HepG2 (cell line): Measurements from ENCODE around the gene SPATS2. TPM values are rescaled to one million over a fixed set of nuclear protein-coding genes. Genes with fewer than 3 reads are reported as not detected.

Experiments used
- ATAC-seq: fragments of 200-7000 bp; cut with Tn5 transposase; 3 replicates; pipeline ENCODE4 v1.9.1; 2020; ENCODE audit warnings: mild to moderate bottlenecking, moderate library complexity
- BruUV-seq: library from RNA; stranded (reverse); fragments of 400-500 nt; replicated peaks from 2 replicates; lab custom pipeline; 2021; lab: Mats Ljungman, UMichigan
- CTCF ChIA-PET: fragments of 300-600 bp; formaldehyde crosslinking; extraction: SDS; loops from one replicate; lab custom pipeline; 2021; ENCODE audit warnings: low total read pairs, inconsistent platforms, low intra/inter-chr PET ratio; lab: Yijun Ruan, JAX
- POLR2A ChIA-PET: fragments of 350-600 bp; sonication (Branson Sonifier 250); formaldehyde crosslinking; loops from one replicate; lab custom pipeline; 2020; ENCODE audit warnings: antibody characterized with exemption, inconsistent platforms; lab: Yijun Ruan, JAX
- DNase-seq: peaks from one replicate; pipeline ENCODE4 v3.0.0-alpha.2; 2015; ENCODE audit warnings: low spot score
- FAIRE-seq: peaks from 3 replicates; lab custom pipeline; 2011; peaks lifted over from hg19 to GRCh38; lab: Jason Lieb, UNC
- H2AFZ ChIP-seq: one replicate; pipeline ENCODE4 v1.6.1; 2011; ENCODE audit warnings: low read length, inconsistent platforms
- H3K27ac ChIP-seq: fragments of 300-600 bp; 3 replicates; pipeline ENCODE4 v1.8.0; 2011; ENCODE audit warnings: mixed run types, mild to moderate bottlenecking, mixed read lengths, low read length, inconsistent platforms; ENCODE audit not compliant: insufficient read depth; ENCODE audit errors: extremely low read length
- H3K27me3 ChIP-seq, 2 experiments: fragments of 200-600 bp in 1 of 2; 2 replicates in 1 of 2; 3 replicates in 1 of 2; pipeline versions ENCODE4 v1.6.0 to v1.8.0; 2011; ENCODE audit warnings: low read length in 2 of 2, mild to moderate bottlenecking in 2 of 2, moderate library complexity in 2 of 2, inconsistent platforms in 1 of 2; ENCODE audit not compliant: insufficient read depth in 2 of 2, control insufficient read depth in 1 of 2
- H3K36me3 ChIP-seq, 2 experiments: fragments of 200-600 bp in 1 of 2; replicated peaks in 1 of 2; 2 replicates in 1 of 2; 3 replicates in 1 of 2; pipeline versions ENCODE4 v1.5.1 to v1.8.0; 2011; ENCODE audit warnings: low read length in 2 of 2, inconsistent platforms in 1 of 2; ENCODE audit not compliant: insufficient read depth in 2 of 2, control insufficient read depth in 1 of 2
- H3K4me1 ChIP-seq: 2 replicates; pipeline ENCODE4 v1.5.1; 2012; ENCODE audit warnings: low read length, inconsistent platforms; ENCODE audit not compliant: insufficient read depth
- H3K4me2 ChIP-seq: 2 replicates; pipeline ENCODE4 v1.6.0; 2011; ENCODE audit warnings: low read depth, low read length, inconsistent platforms
- H3K4me3 ChIP-seq, 3 experiments: fragments of 200-600 bp in 1 of 3; sonication (generic), shearing (Covaris generic) in 1 of 3; replicated peaks in 1 of 3; 2 replicates each; pipeline ENCODE4 v1.5.1; 2011 to 2016; ENCODE audit warnings: low read length in 3 of 3, inconsistent platforms in 2 of 3, low read depth in 2 of 3, mild to moderate bottlenecking in 2 of 3, control low read depth in 1 of 3, mixed read lengths in 1 of 3; ENCODE audit not compliant: insufficient read depth in 1 of 3
- H3K79me2 ChIP-seq: one replicate; pipeline ENCODE4 v1.6.1; 2011; ENCODE audit warnings: low read length, inconsistent platforms; ENCODE audit not compliant: insufficient read depth
- H3K9ac ChIP-seq: 2 replicates; pipeline ENCODE4 v1.6.0; 2011; ENCODE audit warnings: mild to moderate bottlenecking, low read depth, low read length, inconsistent platforms; ENCODE audit not compliant: insufficient read depth
- H3K9me3 ChIP-seq: 2 replicates; pipeline ENCODE4 v1.5.1; 2012; ENCODE audit warnings: mild to moderate bottlenecking, low read length
- H4K20me1 ChIP-seq: 2 replicates; pipeline ENCODE4 v1.6.0; 2011; ENCODE audit warnings: inconsistent platforms, mild to moderate bottlenecking, low read length, moderate library complexity; ENCODE audit not compliant: insufficient read depth
- BCL6 ChIP-seq: IDR thresholded peaks from 2 replicates; pipeline ENCODE4 v1.6.1; 2016; ENCODE audit warnings: missing genetic modification reagents, missing compliant biosample characterization
- BRCA1 ChIP-seq: sonication (generic); formaldehyde crosslinking; IDR thresholded peaks from 2 replicates; pipeline ENCODE4 v1.4.0; 2020; ENCODE audit warnings: missing genetic modification reagents
- CSRNP1 ChIP-seq: sonication (generic); formaldehyde crosslinking; IDR thresholded peaks from 2 replicates; pipeline ENCODE4 v1.8.1; 2023; ENCODE audit warnings: mild to moderate bottlenecking, missing genetic modification reagents
- ELF4 ChIP-seq: sonication (generic); formaldehyde crosslinking; IDR thresholded peaks from 2 replicates; pipeline ENCODE4 v1.5.0; 2020; ENCODE audit warnings: missing genetic modification reagents, mild to moderate bottlenecking, moderate library complexity, borderline replicate concordance
- GATA4 ChIP-seq: sonication (generic); IDR thresholded peaks from 2 replicates; pipeline ENCODE4 v1.6.1; 2016; ENCODE audit warnings: antibody characterized with exemption, low read depth, borderline replicate concordance
- KDM1A ChIP-seq: IDR thresholded peaks from 2 replicates; pipeline ENCODE4 v1.6.1; 2016; ENCODE audit warnings: missing compliant biosample characterization
- KLF6 ChIP-seq: IDR thresholded peaks from 2 replicates; pipeline ENCODE4 v1.8.0; 2016; ENCODE audit warnings: missing biosample characterization, missing genetic modification reagents
- NFYC ChIP-seq: IDR thresholded peaks from 2 replicates; pipeline ENCODE4 v1.6.1; 2016; ENCODE audit warnings: missing genetic modification reagents, missing compliant biosample characterization
- PLRG1 ChIP-seq: fragments of 450-650 bp; conservative IDR thresholded peaks from 2 replicates; pipeline ENCODE4 v1.6.1; 2016
- RFX3 ChIP-seq: IDR thresholded peaks from 2 replicates; pipeline ENCODE4 v1.6.1; 2016; ENCODE audit warnings: missing biosample characterization, missing genetic modification reagents
- RXRA ChIP-seq: sonication (generic); formaldehyde crosslinking; IDR thresholded peaks from 2 replicates; pipeline ENCODE4 v1.5.1; 2020; ENCODE audit warnings: missing genetic modification reagents
- SRSF4 ChIP-seq: fragments of 200-400 bp; formaldehyde crosslinking; IDR thresholded peaks from one replicate; pipeline ENCODE4 v1.6.1; 2018; ENCODE audit warnings: mild to moderate bottlenecking, low read depth, low read length, moderate library complexity; ENCODE audit not compliant: poor library complexity, severe bottlenecking
- TBX3 ChIP-seq: fragments of 450-650 bp; IDR thresholded peaks from 2 replicates; pipeline ENCODE4 v1.6.1; 2017; ENCODE audit warnings: antibody characterized with exemption, mild to moderate bottlenecking, inconsistent platforms, borderline replicate concordance
- YEATS4 ChIP-seq: sonication (generic); formaldehyde crosslinking; IDR thresholded peaks from 2 replicates; pipeline ENCODE4 v1.4.0; 2020; ENCODE audit warnings: missing genetic modification reagents, borderline replicate concordance
- ZNF773 ChIP-seq: sonication (generic); formaldehyde crosslinking; IDR thresholded peaks from 2 replicates; pipeline ENCODE4 v1.4.0; 2020; ENCODE audit warnings: missing genetic modification reagents, borderline replicate concordance
- ZNF879 ChIP-seq: sonication (generic); formaldehyde crosslinking; IDR thresholded peaks from 2 replicates; pipeline ENCODE4 v1.8.1; 2023; ENCODE audit warnings: missing genetic modification reagents
- WGBS: methylation state at CpG from one replicate; pipeline ENCODE4 v1.1.6; 2017; ENCODE audit warnings: low lambda C conversion rate; 5-methylcytosine and 5-hydroxymethylcytosine counted together
- in situ Hi-C: cut with HindIII; loops from 2 replicates; pipeline ENCODE4 v1.10.0; 2017; ENCODE audit warnings: low pct_unique_long_range_greater_than_20kb; ENCODE audit not compliant: extremely low pct_ligation_motif_present
- intact Hi-C: fragments of 100-400 bp; cut with micrococcal nuclease; formaldehyde crosslinking; loops from one replicate; pipeline ENCODE4 v1.10.0; 2022; ENCODE audit not compliant: unreplicated experiment
- polyA plus RNA-seq, 8 experiments: library from polyadenylated mRNA; depleted of rRNA in 3 of 8; stranded (reverse) in 7 of 8; unstranded in 1 of 8; fragments of >200 nt; fragmentation: Illumina TruSeq in 4 of 8; extraction: Trizol in 4 of 8; gene quantifications; 2 replicates each; pipeline versions ENCODE4 v1.2.1 to v1.2.3, GENCODE V29; 2011 to 2016; ENCODE audit warnings: low read depth in 4 of 8, missing spikeins in 1 of 8, mixed read lengths in 1 of 8; ENCODE audit not compliant: insufficient read depth in 1 of 8
- total RNA-seq, 5 experiments: library from RNA; depleted of rRNA; stranded (reverse); fragments of >200 nt; fragmentation: Illumina TruSeq; extraction: Trizol; gene quantifications; 2 replicates each; pipeline ENCODE4 v1.2.3, GENCODE V29; 2016; ENCODE audit warnings: low read depth in 1 of 5
- TF ChIP-seq, protein P1 (sequence below): sonication (generic); formaldehyde crosslinking; IDR thresholded peaks from 2 replicates; pipeline ENCODE4 v1.8.1; 2023; ENCODE audit warnings: missing genetic modification reagents, inconsistent platforms, borderline replicate concordance

Gene SPATS2
- total and polyA plus RNA-seq, 2 of the 13 experiments (the other 11 are each of a cell fraction or from before 2014, with no cell fraction given) = 19.3 to 28.1 TPM

DNA sequence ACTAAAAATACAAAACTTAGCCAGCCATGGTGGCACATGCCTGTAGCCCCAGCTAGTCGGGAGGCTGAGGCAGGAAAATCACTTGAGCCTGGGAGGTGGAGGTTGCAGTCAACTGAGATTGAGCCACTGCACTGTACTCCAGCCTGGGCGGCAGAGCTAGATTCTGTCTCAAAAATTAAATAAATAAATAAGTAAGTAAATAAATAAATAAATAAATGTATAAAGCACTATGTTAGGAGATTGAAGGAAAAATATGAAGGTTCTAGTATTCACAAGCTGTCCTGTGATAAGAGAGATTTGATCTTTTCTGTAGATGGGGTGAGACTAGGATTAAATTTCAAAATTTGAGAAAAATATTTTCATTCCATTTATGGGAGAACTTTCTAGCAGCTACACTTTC is 14.9 kb upstream of the SPATS2 start:
- Histone ChIP-seq H3K9ac (no peak overlapping the region), H3K9me3 (no peaks in the 10 kb centered on the region), H3K4me2 (no peak overlapping the region), H4K20me1 (no peaks in the 10 kb centered on the region), H2AFZ (no peak overlapping the region), H3K27me3 (peaks cover 0 to under 1% of the 10 kb centered on the region in 2 experiments; a peak in 1 of 5 replicates), H3K36me3 (peaks cover 2 to 3% of the 10 kb centered on the region in 2 experiments; a peak in 2 of 5 replicates), H3K27ac (no peak overlapping the region), H3K79me2 (peaks cover 17% of the 10 kb centered on the region), H3K4me1 (peaks cover 34% of the 10 kb centered on the region), H3K4me3 (no peak overlapping the region)
- 97% methylated on average over 2 of the region's 2 CpGs for WGBS
- CTCF ChIA-PET = no interaction called here
- ATAC-seq (no peak), FAIRE-seq (no peak), DNase-seq (no peak)
- POLR2A ChIA-PET = interaction anchor here (0.8 kb wide), 1 partner anchor 15 kb away, joined by 4 read pairs; the partner anchor contains the start of gene SPATS2
- in situ Hi-C loops (no loop called here), intact Hi-C loops (no loop called here)
- BruUV-seq = no TSS peak
- TF ChIP-seq TBX3 (no peak), ELF4 (CRISPR knock-in tag) (no peak), CSRNP1 (CRISPR knock-in tag) (no peak), NFYC (no peak)

DNA sequence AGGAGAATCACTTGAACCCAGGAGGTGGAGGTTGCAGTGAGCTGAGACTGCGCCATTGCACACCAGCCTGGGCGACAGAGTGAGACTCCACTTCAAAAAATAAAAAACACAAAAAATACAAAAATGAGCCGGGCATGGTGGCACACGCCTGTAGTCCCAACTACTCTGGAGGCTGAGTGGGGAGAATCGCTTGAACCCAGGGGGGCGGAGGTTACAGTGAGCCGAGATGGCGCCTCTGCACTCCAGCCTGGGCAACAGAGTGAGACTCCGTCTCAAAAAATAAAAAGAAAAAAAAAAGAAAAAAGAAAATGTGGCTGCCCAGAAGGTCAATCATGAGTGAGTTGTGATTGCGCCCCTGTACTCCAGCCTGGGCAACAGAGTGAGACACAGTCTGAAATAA is 11.3 kb upstream of the SPATS2 start:
- Histone ChIP-seq H3K79me2 (no peaks in the 10 kb centered on the region), H3K9me3 (no peaks in the 10 kb centered on the region), H4K20me1 (no peaks in the 10 kb centered on the region), H3K36me3 (peaks cover 2 to 3% of the 10 kb centered on the region in 2 experiments; a peak in 2 of 5 replicates), H3K27ac (no peak overlapping the region), H3K27me3 (no peaks in the 10 kb centered on the region), H3K4me3 (no peak overlapping the region), H2AFZ (no peak overlapping the region), H3K9ac (no peak overlapping the region), H3K4me2 (no peak overlapping the region), H3K4me1 (peaks cover 21% of the 10 kb centered on the region)
- intact Hi-C loops = no loop called here
- no peak for FAIRE-seq
- 97% methylated on average over 10 of the region's 10 CpGs for WGBS
- ChIA-PET POLR2A (no interaction called here), CTCF (interaction anchor here (1.7 to 4.1 kb wide), 2 partner anchors 8 to 24 kb away, joined by 6 to 23 read pairs; no protein-coding TSS in a partner anchor)
- BruUV-seq = no TSS peak
- DNase-seq = no peak
- in situ Hi-C loops = no loop called here
- ATAC-seq = no peak
- TF ChIP-seq ZNF879 (no peak), GATA4 (no peak), RXRA (CRISPR knock-in tag) (no peak), BRCA1 (no peak), YEATS4 (CRISPR knock-in tag) (no peak), RFX3 (no peak), SRSF4 (no peak), PLRG1 (no peak), BCL6 (no peak), ZNF773 (CRISPR knock-in tag) (no peak), KLF6 (CRISPR knock-in tag) (no peak), KDM1A (CRISPR knock-in tag) (no peak)
- TF ChIP-seq, protein P1, sequence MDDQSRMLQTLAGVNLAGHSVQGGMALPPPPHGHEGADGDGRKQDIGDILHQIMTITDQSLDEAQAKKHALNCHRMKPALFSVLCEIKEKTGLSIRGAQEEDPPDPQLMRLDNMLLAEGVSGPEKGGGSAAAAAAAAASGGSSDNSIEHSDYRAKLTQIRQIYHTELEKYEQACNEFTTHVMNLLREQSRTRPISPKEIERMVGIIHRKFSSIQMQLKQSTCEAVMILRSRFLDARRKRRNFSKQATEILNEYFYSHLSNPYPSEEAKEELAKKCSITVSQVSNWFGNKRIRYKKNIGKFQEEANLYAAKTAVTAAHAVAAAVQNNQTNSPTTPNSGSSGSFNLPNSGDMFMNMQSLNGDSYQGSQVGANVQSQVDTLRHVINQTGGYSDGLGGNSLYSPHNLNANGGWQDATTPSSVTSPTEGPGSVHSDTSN (CRISPR knock-in tag) = no peak
